Measurements from ENCODE around the gene DSEL.

DNA sequence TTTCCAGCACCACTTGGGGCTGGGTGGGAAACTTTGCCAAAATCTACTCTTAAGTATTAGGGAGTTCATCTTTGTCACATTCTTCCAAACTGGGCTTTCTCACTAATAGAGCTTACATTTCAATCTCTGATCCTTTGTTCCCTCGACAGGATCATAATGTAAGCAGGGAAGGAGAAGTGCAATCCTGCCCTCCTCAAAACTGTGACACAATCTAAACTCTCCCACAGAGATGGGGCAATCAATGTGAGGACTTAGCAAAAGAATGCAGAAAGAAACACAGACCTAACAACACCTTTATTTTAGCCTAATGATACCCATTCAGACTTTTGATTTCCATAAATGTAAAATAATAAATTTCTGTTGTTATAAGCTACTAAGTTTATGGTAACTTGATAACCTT is 40.8 kb downstream of the DSEL start:
- TF ChIP-seq, protein P1, sequence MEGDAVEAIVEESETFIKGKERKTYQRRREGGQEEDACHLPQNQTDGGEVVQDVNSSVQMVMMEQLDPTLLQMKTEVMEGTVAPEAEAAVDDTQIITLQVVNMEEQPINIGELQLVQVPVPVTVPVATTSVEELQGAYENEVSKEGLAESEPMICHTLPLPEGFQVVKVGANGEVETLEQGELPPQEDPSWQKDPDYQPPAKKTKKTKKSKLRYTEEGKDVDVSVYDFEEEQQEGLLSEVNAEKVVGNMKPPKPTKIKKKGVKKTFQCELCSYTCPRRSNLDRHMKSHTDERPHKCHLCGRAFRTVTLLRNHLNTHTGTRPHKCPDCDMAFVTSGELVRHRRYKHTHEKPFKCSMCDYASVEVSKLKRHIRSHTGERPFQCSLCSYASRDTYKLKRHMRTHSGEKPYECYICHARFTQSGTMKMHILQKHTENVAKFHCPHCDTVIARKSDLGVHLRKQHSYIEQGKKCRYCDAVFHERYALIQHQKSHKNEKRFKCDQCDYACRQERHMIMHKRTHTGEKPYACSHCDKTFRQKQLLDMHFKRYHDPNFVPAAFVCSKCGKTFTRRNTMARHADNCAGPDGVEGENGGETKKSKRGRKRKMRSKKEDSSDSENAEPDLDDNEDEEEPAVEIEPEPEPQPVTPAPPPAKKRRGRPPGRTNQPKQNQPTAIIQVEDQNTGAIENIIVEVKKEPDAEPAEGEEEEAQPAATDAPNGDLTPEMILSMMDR (conservative IDR thresholded peaks at IDR 0.05; ENCODE audit: low read length): no peak
- TF ChIP-seq EZH2phosphoT487 (IDR thresholded peaks at IDR 0.05; ENCODE audit: borderline replicate concordance, low read depth, low read length): no peak
